K562 (cell line): ENCODE data around the gene MBD5. TPM values are rescaled to one million over a fixed set of nuclear protein-coding genes. Genes with fewer than 3 reads are reported as not detected.

Source experiments
- ATAC-seq: fragments of 200-7000 bp; cut with Tn5 transposase; 3 replicates; pipeline ENCODE4 v1.9.1; 2020; ENCODE audit warnings: moderate library complexity
- BruUV-seq: library from RNA; stranded (reverse); fragments of 400-500 nt; replicated peaks from 2 replicates; lab custom pipeline; 2021; lab: Mats Ljungman, UMichigan
- CTCF ChIA-PET: fragments of 300-600 bp; formaldehyde crosslinking; extraction: SDS; loops from one replicate; lab custom pipeline; 2021; ENCODE audit warnings: low intra/inter-chr PET ratio; lab: Yijun Ruan, JAX
- POLR2A ChIA-PET: fragments of 300-600, 350-650 bp; sonication (Branson Sonifier 250); formaldehyde crosslinking; extraction: SDS; loops from one replicate; lab custom pipeline; 2021; ENCODE audit warnings: antibody characterized with exemption, inconsistent platforms; lab: Yijun Ruan, JAX
- DNase-seq, 4 experiments: peaks; one replicate each; pipeline versions ENCODE4 v3.0.0 to v3.0.0-alpha.2; 2011 to 2018; ENCODE audit warnings: low spot score in 3 of 4, mixed read lengths in 3 of 4; ENCODE audit errors: extremely low read depth in 1 of 4
- FAIRE-seq: peaks from 2 replicates; lab custom pipeline; 2011; peaks lifted over from hg19 to GRCh38; lab: Jason Lieb, UNC
- H2AFZ ChIP-seq: 2 replicates; pipeline ENCODE4 v1.6.0; 2011; ENCODE audit warnings: low read depth, low read length, control low read depth, inconsistent platforms
- H3K27ac ChIP-seq: fragments of 200-600 bp; 3 replicates; pipeline ENCODE4 v1.8.0; 2011; ENCODE audit warnings: low read depth, mild to moderate bottlenecking, control low read depth, inconsistent platforms, low read length, moderate library complexity, mixed read lengths; ENCODE audit errors: extremely low read depth
- H3K27me3 ChIP-seq, 2 experiments: fragments of 300-600 bp in 1 of 2; 2 replicates in 1 of 2; 3 replicates in 1 of 2; pipeline versions ENCODE4 v1.6.0 to v1.8.0; 2011; ENCODE audit warnings: inconsistent platforms in 2 of 2, low read length in 2 of 2, mild to moderate bottlenecking in 1 of 2, mixed read lengths in 1 of 2, moderate library complexity in 1 of 2; ENCODE audit not compliant: control insufficient read depth in 2 of 2, insufficient read depth in 2 of 2
- H3K36me3 ChIP-seq: fragments of 300-600 bp; 3 replicates; pipeline ENCODE4 v1.8.0; 2011; ENCODE audit warnings: mild to moderate bottlenecking, low read length, inconsistent platforms; ENCODE audit not compliant: control insufficient read depth, insufficient read depth
- H3K4me1 ChIP-seq, 2 experiments: fragments of 200-600 bp in 1 of 2; replicated peaks in 1 of 2; 2 replicates in 1 of 2; 3 replicates in 1 of 2; pipeline versions ENCODE4 v1.5.1 to v1.8.0; 2011; ENCODE audit warnings: inconsistent platforms in 2 of 2, low read length in 2 of 2, mild to moderate bottlenecking in 1 of 2, mixed read lengths in 1 of 2, moderate library complexity in 1 of 2; ENCODE audit not compliant: control insufficient read depth in 2 of 2, insufficient read depth in 2 of 2
- H3K4me2 ChIP-seq: 2 replicates; pipeline ENCODE4 v1.6.1; 2011; ENCODE audit warnings: low read length, control low read depth, inconsistent platforms, mixed read lengths; ENCODE audit not compliant: insufficient read depth
- H3K4me3 ChIP-seq: fragments of 200-600 bp; sonication (generic), shearing (Covaris generic); 2 replicates; pipeline ENCODE4 v1.5.1; 2016; ENCODE audit warnings: control low read depth, inconsistent platforms
- H3K79me2 ChIP-seq: fragments of 200-600 bp; 3 replicates; pipeline ENCODE4 v1.8.0; 2011; ENCODE audit warnings: low read length, inconsistent platforms; ENCODE audit not compliant: control insufficient read depth, insufficient read depth
- H3K9ac ChIP-seq, 2 experiments: 2 replicates each; pipeline versions ENCODE4 v1.6.0 to v1.6.1; 2011; ENCODE audit warnings: low read depth in 2 of 2, low read length in 2 of 2, control low read depth in 1 of 2, inconsistent platforms in 1 of 2, mild to moderate bottlenecking in 1 of 2, mixed read lengths in 1 of 2; ENCODE audit not compliant: insufficient read depth in 1 of 2
- H3K9me1 ChIP-seq: one replicate; pipeline ENCODE4 v1.6.0; 2011; ENCODE audit warnings: inconsistent platforms, mild to moderate bottlenecking, low read length, moderate library complexity; ENCODE audit not compliant: control insufficient read depth, insufficient read depth
- H3K9me3 ChIP-seq: replicated peaks from 2 replicates; pipeline ENCODE4 v1.5.1; 2011; ENCODE audit warnings: low read depth, low read length, inconsistent platforms; ENCODE audit not compliant: control insufficient read depth, insufficient read depth
- H4K20me1 ChIP-seq: replicated peaks from 2 replicates; pipeline ENCODE4 v1.6.1; 2011; ENCODE audit warnings: low read length, inconsistent platforms, mixed read lengths; ENCODE audit not compliant: control insufficient read depth, insufficient read depth
- CBFA2T2 ChIP-seq: fragments of 450-650 bp; conservative IDR thresholded peaks from 2 replicates; pipeline ENCODE4 v1.6.1; 2017; ENCODE audit warnings: mild to moderate bottlenecking
- DNMT1 ChIP-seq: fragments of 450-650 bp; IDR thresholded peaks from 2 replicates; pipeline ENCODE4 v1.6.1; 2016; ENCODE audit warnings: antibody characterized with exemption, mild to moderate bottlenecking
- DPF2 ChIP-seq: fragments of 450-650 bp; IDR thresholded peaks from 2 replicates; pipeline ENCODE4 v1.6.1; 2016
- EGR1 ChIP-seq: fragments of 450-650 bp; conservative IDR thresholded peaks from 2 replicates; pipeline ENCODE4 v1.6.1; 2017; ENCODE audit warnings: mild to moderate bottlenecking
- EP300 ChIP-seq: IDR thresholded peaks from 2 replicates; pipeline ENCODE4 v1.6.1; 2012; ENCODE audit warnings: low read length, improper control_type of control experiment
- FIP1L1 ChIP-seq: fragments of 200-400 bp; formaldehyde crosslinking; IDR thresholded peaks from 2 replicates; pipeline ENCODE4 v1.6.1; 2018; ENCODE audit warnings: mild to moderate bottlenecking, low read depth, low read length; ENCODE audit not compliant: poor library complexity, severe bottlenecking
- FOXA3 ChIP-seq, 2 experiments: fragments of 450-650 bp in 1 of 2; sonication (generic) in 1 of 2; formaldehyde crosslinking; IDR thresholded peaks in 1 of 2; conservative IDR thresholded peaks in 1 of 2; 2 replicates each; pipeline versions ENCODE4 v1.4.0 to v1.8.0; 2020 to 2022; ENCODE audit warnings: mild to moderate bottlenecking in 2 of 2, missing genetic modification reagents in 1 of 2
- NCOA6 ChIP-seq: fragments of 450-650 bp; IDR thresholded peaks from 2 replicates; pipeline ENCODE4 v1.6.1; 2017; ENCODE audit warnings: mild to moderate bottlenecking
- PHB2 ChIP-seq: fragments of 450-650 bp; IDR thresholded peaks from 2 replicates; pipeline ENCODE4 v1.6.1; 2017; ENCODE audit warnings: low read depth
- POU5F1 ChIP-seq: fragments of 150-350 bp; IDR thresholded peaks from 2 replicates; pipeline ENCODE4 v1.6.1; 2014; ENCODE audit warnings: borderline replicate concordance, low read length, low read depth, mild to moderate bottlenecking; ENCODE audit not compliant: partially characterized antibody
- ZNF408 ChIP-seq: fragments of 250-450 bp; sonication (Bioruptor Pico); IDR thresholded peaks from 2 replicates; pipeline ENCODE4 v1.4.0; 2020; ENCODE audit warnings: low read depth, mild to moderate bottlenecking, moderate library complexity
- WGBS: fragments of 100-300 bp; shearing (Covaris generic); methylation state at CpG from one replicate; pipeline ENCODE4 v1.1.6; 2016; ENCODE audit warnings: low coverage, mixed read lengths; ENCODE audit not compliant: insufficient coverage; ENCODE audit errors: missing lambda C conversion rate; 5-methylcytosine and 5-hydroxymethylcytosine counted together
- in situ Hi-C: fragments of 300-500 bp; cut with MboI; formaldehyde crosslinking; loops from 4 replicates; pipeline ENCODE4 v1.15.0; 2018; ENCODE audit warnings: inconsistent platforms, mixed read lengths
- intact Hi-C: fragments of 100-400 bp; cut with micrococcal nuclease; formaldehyde crosslinking; loops from 2 replicates; pipeline ENCODE4 v1.14.2; 2022
- polyA plus RNA-seq, 8 experiments: library from polyadenylated mRNA; depleted of rRNA in 4 of 8; stranded (reverse) in 5 of 8; unstranded in 3 of 8; fragments of >200 nt; fragmentation: Nextera tagmentation in 2 of 8; fragmentation: Illumina TruSeq in 1 of 8; extraction: Ambion mirVana in 2 of 8; extraction: Trizol in 1 of 8; gene quantifications; 2 replicates each; pipeline versions ENCODE4 v1.2.1 to v1.2.3, GENCODE V29; 2011 to 2014; ENCODE audit warnings: inconsistent platforms in 1 of 8, missing spikeins in 1 of 8
- total RNA-seq, 7 experiments: library from RNA; depleted of rRNA in 6 of 7; stranded (reverse); fragments of >200 nt in 6 of 7; fragmentation: Illumina TruSeq in 2 of 7; extraction: Trizol in 2 of 7; gene quantifications; 2 replicates each; pipeline versions ENCODE4 v1.2.1 to v1.2.3, GENCODE V29; 2011 to 2021; ENCODE audit warnings: low replicate concordance in 1 of 7
- TF ChIP-seq, protein P1 (sequence below): fragments of 250-450 bp; sonication (Bioruptor Pico); IDR thresholded peaks from 2 replicates; pipeline ENCODE4 v1.4.0; 2020; ENCODE audit warnings: mild to moderate bottlenecking, moderate library complexity, borderline replicate concordance

MBD5 gene
- total and polyA plus RNA-seq, 9 of the 15 experiments (the other 6 are each of a cell fraction or from before 2014, with no cell fraction given), result 3.4 to 14.5 (median 9.0) TPM

DNA sequence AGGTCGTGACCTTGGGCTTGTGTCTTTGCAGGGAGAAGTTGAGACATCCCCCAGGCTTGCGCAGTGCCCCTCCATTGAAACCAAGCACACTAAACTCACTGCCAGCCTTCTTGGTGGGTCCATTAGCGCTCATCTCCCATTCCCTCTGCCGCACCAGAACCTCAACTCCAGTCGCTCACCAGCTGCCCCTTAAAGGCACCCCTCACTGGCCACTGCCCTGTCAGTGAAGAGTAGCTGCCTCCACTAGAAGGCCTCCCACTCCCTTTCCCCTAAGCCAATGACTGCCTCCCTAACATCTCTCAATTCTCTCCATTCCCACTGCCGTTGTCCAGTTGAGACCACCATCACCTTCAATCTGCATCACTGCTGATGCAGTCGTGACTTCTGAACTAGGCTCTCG is 508.9 kb downstream of the MBD5 start (continued):
- TF ChIP-seq CBFA2T2 (no peak), EGR1 (no peak), FOXA3 (CRISPR knock-in tag; conservative IDR thresholded peaks at IDR 0.05 in 1 of 2, IDR thresholded peaks at IDR 0.05 in 1 of 2) (no peak)

DNA sequence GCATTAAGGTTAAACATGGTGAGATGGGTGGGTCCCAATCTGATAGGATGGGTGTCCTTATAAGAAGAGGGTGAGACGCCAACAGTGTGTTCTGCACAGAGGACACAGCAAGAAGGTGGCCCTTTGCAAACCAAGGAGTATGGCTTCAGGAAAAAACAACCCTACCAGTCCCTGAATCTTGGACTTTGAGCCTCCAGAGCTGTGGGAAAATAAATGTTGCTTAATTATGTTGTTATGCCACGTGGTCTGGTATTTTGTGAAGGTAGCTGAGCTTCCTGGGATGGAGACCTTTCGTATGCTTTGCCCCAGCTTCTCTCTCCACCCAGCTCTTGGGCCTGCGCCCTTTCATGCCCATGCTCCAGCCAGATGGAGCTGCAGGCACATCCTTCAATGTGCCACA is 509.5 kb downstream of the MBD5 start:
- Histone ChIP-seq H3K4me2 (no peak overlapping the region), H4K20me1 (no peaks in the 10 kb centered on the region; the same call in none of the 2 replicates), H3K4me1 (peaks cover 3 to 20% of the 10 kb centered on the region in 2 experiments; a peak in 3 of 5 replicates), H3K9me1 (no peaks in the 10 kb centered on the region), H3K9ac (no peak overlapping the region), H2AFZ (no peak overlapping the region), H3K4me3 (no peak overlapping the region), H3K79me2 (no peaks in the 10 kb centered on the region), H3K27ac (no peak overlapping the region), H3K27me3 (peaks cover 6 to 36% of the 10 kb centered on the region in 2 experiments; a peak in 3 of 5 replicates), H3K36me3 (no peaks in the 10 kb centered on the region), H3K9me3 (no peaks in the 10 kb centered on the region)
- intact Hi-C loops, result no loop called here
- 0% methylated on average over 4 of the region's 4 CpGs for WGBS
- in situ Hi-C loops, result no loop called here
- no peak for TF ChIP-seq EP300
- no peak for TF ChIP-seq PHB2
- TF ChIP-seq FIP1L1, result no peak
- no peak for TF ChIP-seq DNMT1
- TF ChIP-seq, protein P1, sequence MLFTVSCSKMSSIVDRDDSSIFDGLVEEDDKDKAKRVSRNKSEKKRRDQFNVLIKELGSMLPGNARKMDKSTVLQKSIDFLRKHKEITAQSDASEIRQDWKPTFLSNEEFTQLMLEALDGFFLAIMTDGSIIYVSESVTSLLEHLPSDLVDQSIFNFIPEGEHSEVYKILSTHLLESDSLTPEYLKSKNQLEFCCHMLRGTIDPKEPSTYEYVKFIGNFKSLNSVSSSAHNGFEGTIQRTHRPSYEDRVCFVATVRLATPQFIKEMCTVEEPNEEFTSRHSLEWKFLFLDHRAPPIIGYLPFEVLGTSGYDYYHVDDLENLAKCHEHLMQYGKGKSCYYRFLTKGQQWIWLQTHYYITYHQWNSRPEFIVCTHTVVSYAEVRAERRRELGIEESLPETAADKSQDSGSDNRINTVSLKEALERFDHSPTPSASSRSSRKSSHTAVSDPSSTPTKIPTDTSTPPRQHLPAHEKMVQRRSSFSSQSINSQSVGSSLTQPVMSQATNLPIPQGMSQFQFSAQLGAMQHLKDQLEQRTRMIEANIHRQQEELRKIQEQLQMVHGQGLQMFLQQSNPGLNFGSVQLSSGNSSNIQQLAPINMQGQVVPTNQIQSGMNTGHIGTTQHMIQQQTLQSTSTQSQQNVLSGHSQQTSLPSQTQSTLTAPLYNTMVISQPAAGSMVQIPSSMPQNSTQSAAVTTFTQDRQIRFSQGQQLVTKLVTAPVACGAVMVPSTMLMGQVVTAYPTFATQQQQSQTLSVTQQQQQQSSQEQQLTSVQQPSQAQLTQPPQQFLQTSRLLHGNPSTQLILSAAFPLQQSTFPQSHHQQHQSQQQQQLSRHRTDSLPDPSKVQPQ, result no peak
- no peak for TF ChIP-seq ZNF408 (CRISPR knock-in tag)
- no peak for TF ChIP-seq DPF2
- TF ChIP-seq NCOA6, result no peak
- no peak for TF ChIP-seq POU5F1
- DNase-seq, result no peak
- FAIRE-seq, result no peak
- POLR2A ChIA-PET, result no interaction called here
- no peak for ATAC-seq
- CTCF ChIA-PET, result no interaction called here
- BruUV-seq, result no TSS peak
